ENCODE measurements around the gene ZNF608. TPM values are rescaled to one million over a fixed set of nuclear protein-coding genes. Genes with fewer than 3 reads are reported as not detected.

The ZNF608 gene
- total and polyA plus RNA-seq, 2 experiments from 2014 or later, result 12.4 to 30.0 TPM

DNA sequence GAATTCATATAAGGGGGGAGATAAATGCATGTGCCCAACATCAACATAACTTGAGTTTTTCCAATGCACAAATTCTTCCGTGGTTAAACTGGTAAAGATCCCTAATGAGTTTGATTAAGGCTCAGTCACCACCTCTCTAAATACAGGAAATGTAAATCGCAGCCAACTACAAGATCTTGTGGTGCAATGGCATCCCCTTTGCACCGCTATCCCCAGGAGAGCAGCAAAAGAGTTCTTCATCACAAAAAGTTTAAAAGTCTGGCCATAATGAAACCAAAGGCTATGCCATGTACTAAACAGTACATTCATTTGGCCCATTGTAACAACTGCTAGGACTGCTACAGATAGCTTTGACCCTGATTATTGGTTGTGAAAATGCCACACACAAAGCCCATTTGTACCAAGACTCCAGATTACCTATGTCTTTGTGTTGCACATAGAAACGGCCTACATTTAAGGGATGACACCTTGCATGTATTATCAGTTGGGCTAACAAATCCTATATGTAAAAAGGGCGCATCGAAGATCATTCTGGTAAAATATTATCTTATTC is 44.5 kb downstream of the ZNF608 start:
- no peak overlapping the region for H3K4me3 ChIP-seq
- H3K4me1 ChIP-seq (ENCODE audit: insufficient read depth), result peaks cover 74% of the 10 kb centered on the region
- peak overlapping the region; percentile 60 for H3K4me2 ChIP-seq
- no peaks in the 10 kb centered on the region for H3K9me2 ChIP-seq (replicated peaks; ENCODE audit: insufficient read depth)
- peak overlapping the region; percentile 77 for H3K27ac ChIP-seq
- H3K27me3 ChIP-seq, result no peaks in the 10 kb centered on the region
- no peak for DNase-seq (ENCODE audit: low spot score)
- peaks cover 6% of the 10 kb centered on the region for H4K20me1 ChIP-seq (ENCODE audit: insufficient read depth, poor library complexity, severe bottlenecking)
- peaks cover 82% of the 10 kb centered on the region for H3K79me2 ChIP-seq
- no peaks in the 10 kb centered on the region for H3K36me3 ChIP-seq (replicated peaks; ENCODE audit: insufficient read depth, low read depth)
- TF ChIP-seq EZH2 (IDR thresholded peaks at IDR 0.05; ENCODE audit: borderline replicate concordance), result no peak
- TF ChIP-seq, protein P1, sequence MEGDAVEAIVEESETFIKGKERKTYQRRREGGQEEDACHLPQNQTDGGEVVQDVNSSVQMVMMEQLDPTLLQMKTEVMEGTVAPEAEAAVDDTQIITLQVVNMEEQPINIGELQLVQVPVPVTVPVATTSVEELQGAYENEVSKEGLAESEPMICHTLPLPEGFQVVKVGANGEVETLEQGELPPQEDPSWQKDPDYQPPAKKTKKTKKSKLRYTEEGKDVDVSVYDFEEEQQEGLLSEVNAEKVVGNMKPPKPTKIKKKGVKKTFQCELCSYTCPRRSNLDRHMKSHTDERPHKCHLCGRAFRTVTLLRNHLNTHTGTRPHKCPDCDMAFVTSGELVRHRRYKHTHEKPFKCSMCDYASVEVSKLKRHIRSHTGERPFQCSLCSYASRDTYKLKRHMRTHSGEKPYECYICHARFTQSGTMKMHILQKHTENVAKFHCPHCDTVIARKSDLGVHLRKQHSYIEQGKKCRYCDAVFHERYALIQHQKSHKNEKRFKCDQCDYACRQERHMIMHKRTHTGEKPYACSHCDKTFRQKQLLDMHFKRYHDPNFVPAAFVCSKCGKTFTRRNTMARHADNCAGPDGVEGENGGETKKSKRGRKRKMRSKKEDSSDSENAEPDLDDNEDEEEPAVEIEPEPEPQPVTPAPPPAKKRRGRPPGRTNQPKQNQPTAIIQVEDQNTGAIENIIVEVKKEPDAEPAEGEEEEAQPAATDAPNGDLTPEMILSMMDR (IDR thresholded peaks at IDR 0.05; ENCODE audit: poor library complexity), result no peak
- TF ChIP-seq EZH2phosphoT487 (IDR thresholded peaks at IDR 0.05; ENCODE audit: low read depth, severe bottlenecking, unreplicated experiment), result no peak
- H3K9me3 ChIP-seq (ENCODE audit: low read depth), result no peaks in the 10 kb centered on the region
- WGBS (ENCODE audit: low lambda C conversion rate, missing lambda C conversion rate), result 74% methylated on average over 6 of the region's 6 CpGs
- H2AFZ ChIP-seq, result no peak overlapping the region

DNA sequence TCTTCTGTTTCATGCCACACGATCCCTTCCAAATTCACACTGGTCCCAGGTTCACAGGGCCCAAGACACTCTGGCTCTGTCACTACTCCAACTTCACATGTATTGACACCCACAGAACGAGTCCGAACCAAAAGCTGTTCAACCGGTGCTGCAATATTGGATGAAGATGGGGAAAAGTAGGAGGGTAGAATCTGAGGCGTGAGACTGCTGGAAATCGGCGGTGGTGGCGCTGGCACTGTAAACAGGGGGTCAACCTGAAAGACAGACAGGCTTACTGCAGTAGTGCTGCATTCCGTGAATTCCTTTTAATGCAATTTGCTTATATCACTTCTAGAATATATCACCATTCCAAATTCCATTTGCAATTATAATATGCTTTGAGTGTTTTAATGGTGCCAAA is 45.4 kb downstream of the ZNF608 start:
- no peaks in the 10 kb centered on the region for H3K27me3 ChIP-seq
- H3K79me2 ChIP-seq, result peaks cover 87% of the 10 kb centered on the region
- H2AFZ ChIP-seq, result no peak overlapping the region
- H4K20me1 ChIP-seq (ENCODE audit: insufficient read depth, poor library complexity, severe bottlenecking), result peaks cover 6% of the 10 kb centered on the region
- H3K4me1 ChIP-seq (ENCODE audit: insufficient read depth), result peaks cover 66% of the 10 kb centered on the region
- TF ChIP-seq EZH2 (IDR thresholded peaks at IDR 0.05; ENCODE audit: borderline replicate concordance) (no peak), EZH2phosphoT487 (IDR thresholded peaks at IDR 0.05; ENCODE audit: low read depth, severe bottlenecking, unreplicated experiment) (no peak)
- TF ChIP-seq, protein P1 (IDR thresholded peaks at IDR 0.05; ENCODE audit: poor library complexity), result no peak
- WGBS (ENCODE audit: low lambda C conversion rate, missing lambda C conversion rate), result 71% methylated on average over 9 of the region's 9 CpGs
- H3K27ac ChIP-seq, result no peak overlapping the region
- DNase-seq (ENCODE audit: low spot score), result no peak
- no peaks in the 10 kb centered on the region for H3K36me3 ChIP-seq (replicated peaks; ENCODE audit: insufficient read depth, low read depth)
- no peak overlapping the region for H3K4me2 ChIP-seq
- H3K9me3 ChIP-seq (ENCODE audit: low read depth), result no peaks in the 10 kb centered on the region
- H3K9me2 ChIP-seq (replicated peaks; ENCODE audit: insufficient read depth), result no peaks in the 10 kb centered on the region
- H3K4me3 ChIP-seq, result no peak overlapping the region

DNA sequence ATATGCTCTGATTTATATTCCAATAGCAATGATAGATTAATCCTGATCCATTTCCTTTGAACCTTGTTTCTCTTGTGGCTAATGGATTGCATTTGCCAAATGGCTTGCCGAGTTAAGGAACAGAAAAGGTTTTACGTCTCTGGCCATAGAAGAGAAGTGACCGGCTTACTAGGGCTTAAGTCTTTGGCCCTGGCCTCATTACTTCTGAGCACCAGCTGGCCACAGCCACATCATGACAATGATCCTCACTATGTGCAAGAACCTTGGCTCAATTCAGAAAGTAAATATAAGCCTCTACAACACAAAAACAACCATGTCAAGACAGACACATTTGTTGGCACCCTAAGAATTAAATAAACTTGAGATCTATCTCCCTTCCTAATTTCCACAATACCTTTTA is 46.1 kb downstream of the ZNF608 start:
- no peaks in the 10 kb centered on the region for H3K36me3 ChIP-seq (replicated peaks; ENCODE audit: insufficient read depth, low read depth)
- no peak for DNase-seq (ENCODE audit: low spot score)
- peaks cover 6% of the 10 kb centered on the region for H4K20me1 ChIP-seq (ENCODE audit: insufficient read depth, poor library complexity, severe bottlenecking)
- H2AFZ ChIP-seq, result no peak overlapping the region
- no peak overlapping the region for H3K4me2 ChIP-seq
- WGBS (ENCODE audit: low lambda C conversion rate, missing lambda C conversion rate), result 94% methylated on average over 3 of the region's 3 CpGs
- no peaks in the 10 kb centered on the region for H3K27me3 ChIP-seq
- TF ChIP-seq EZH2 (IDR thresholded peaks at IDR 0.05; ENCODE audit: borderline replicate concordance), result no peak
- TF ChIP-seq EZH2phosphoT487 (IDR thresholded peaks at IDR 0.05; ENCODE audit: low read depth, severe bottlenecking, unreplicated experiment), result no peak
- TF ChIP-seq, protein P1 (IDR thresholded peaks at IDR 0.05; ENCODE audit: poor library complexity), result no peak
- H3K79me2 ChIP-seq, result peaks cover 87% of the 10 kb centered on the region
- no peaks in the 10 kb centered on the region for H3K9me2 ChIP-seq (replicated peaks; ENCODE audit: insufficient read depth)
- H3K4me1 ChIP-seq (ENCODE audit: insufficient read depth), result peaks cover 59% of the 10 kb centered on the region
- H3K9me3 ChIP-seq (ENCODE audit: low read depth), result no peaks in the 10 kb centered on the region
- H3K4me3 ChIP-seq, result no peak overlapping the region
- H3K27ac ChIP-seq, result no peak overlapping the region

Data from hepatocyte (in vitro differentiated cells).